HG03280 (cell line): Measurements from ENCODE around the gene UTS2R.
"Not testable (repeated sequence)": the region's sequence is repeated elsewhere in the genome, so short reads cannot be mapped to it uniquely, and the experiment has no call there.

Experiments
- ATAC-seq: cut with Tn5 transposase; IDR thresholded peaks from one replicate; pipeline ENCODE4 v1.9.1; 2021; ENCODE audit warnings: mild to moderate bottlenecking, moderate library complexity; ENCODE audit not compliant: unreplicated experiment

The UTS2R gene

DNA sequence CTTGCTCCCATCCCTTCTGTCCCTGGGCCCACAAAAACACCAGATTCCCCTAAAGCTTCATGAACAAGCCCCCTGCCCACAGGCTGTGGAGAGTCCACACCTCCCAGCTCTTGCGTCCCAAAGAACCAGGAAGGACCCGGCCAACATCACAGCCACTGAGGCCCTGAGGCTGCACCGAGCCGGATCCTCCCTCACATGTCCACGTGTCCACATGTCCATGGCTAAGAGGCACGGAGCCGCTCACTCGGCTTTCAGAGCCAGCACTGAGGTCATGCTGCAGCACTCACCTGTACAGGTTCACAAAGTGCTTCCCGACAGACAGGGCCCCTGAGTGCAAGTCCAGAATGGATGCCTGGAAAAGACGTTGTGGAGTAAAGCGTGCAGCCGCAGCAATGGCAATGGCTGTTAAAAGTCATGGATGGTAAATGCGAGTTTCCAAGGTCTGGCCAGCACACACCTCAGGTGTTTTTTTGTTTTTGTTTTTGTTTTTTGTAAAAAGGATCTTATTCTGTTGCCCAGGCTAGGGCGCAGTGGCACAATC lies 34.6 kb downstream of the UTS2R start:
- no peak for ATAC-seq

DNA sequence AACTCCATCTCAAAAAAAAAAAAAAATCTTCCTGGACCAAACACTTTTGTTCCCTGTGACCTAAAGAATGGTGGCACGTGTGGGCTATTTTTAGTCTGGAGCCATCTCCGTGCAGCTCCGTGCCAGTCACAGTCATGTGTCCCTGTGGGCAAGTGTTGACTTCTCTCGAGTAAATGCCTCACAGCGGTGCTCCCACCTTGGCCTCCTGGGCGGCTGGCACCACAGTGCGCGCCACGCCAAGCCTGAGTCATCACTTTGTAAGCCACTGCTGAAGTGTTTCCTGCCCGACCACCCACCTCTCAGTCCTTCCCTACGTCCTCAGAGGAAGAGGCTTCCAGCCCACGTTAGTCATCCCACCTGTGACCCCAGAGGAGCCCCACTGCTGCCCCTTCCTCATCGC lies 35.7 kb downstream of the UTS2R start:
- no peak for ATAC-seq

DNA sequence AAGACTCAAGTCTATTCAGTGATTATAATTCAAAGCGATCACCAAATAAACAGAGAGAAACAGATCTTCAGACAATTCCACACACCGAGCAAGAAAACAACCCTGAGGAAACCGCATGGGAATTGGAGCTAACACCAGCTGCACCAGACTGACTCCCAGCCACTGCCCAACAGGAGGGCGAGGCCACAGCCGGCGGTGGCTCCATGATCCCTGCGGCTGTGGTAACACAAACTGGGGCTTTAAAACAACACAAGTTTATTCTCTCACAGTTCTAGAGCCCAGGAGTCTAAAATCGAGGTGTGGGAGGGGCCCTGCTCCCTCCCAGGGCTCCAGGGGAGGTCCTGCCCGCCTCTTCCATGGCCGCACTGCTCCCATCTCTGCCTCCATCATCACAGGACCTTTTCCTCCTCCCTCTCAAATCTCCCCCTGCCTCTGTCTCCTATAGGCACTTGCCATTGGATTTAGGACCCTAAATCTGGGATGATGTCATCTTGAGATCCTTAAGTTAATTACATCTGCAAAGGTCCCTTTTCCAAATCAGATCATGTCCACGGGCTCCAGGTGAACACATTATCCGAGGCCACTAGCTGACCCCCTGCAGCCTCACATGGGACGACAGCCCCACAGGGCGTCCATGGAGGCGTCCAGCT lies 36.8 kb downstream of the UTS2R start:
- ATAC-seq = no peak

DNA sequence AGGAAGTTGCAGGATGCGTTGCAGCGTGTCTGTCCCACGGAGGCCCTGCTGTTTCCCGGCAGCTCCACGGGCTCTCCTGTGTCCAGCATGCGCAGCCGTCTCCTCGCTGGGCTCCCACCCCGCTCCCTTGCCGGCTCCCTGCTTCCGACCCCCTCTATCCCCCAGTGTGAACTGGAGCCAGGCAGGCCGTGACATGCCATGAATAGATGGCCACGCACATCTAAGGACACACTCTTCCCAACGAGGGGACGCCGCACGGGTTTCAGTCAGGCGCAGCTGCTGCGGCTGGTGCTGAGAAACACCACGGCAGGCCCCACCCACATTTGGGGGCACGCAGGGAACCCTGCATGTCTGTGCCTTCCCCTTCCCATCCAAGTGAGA lies 37.4 kb downstream of the UTS2R start:
- no peak for ATAC-seq

DNA sequence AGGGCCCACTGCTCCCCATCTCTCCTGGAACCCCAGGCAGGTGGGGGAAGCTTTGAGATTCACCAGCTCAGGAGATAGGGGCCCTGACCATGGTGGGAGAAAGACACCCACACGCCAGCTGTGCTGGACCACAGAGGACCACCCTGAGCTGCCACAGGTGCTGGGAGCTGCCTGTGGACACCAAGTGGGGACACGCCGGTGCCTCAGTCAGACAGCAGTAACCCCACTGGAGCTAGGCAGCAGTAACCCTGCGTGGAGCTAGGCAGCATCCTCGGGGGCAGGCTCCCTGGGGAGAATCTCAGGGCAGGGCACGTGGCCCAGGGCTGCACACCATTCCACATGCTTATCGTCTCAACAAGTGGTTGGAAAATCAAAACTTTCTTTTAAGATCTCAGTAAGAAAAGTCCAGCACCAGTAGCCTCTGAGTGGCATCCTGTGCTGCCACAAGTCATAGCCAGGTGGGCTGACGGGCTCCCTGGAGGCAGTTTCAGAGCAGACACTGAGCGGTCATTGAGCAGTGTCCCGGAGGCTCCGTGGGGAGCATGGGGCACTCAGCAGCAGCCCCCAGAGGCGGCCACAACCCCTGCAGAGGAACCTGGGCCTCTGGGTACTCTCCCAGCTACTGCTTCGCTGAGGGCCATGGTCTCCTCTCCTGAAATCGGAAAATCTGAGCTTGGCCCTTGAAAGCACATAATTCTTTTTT lies 38.6 kb downstream of the UTS2R start:
- no peak for ATAC-seq

DNA sequence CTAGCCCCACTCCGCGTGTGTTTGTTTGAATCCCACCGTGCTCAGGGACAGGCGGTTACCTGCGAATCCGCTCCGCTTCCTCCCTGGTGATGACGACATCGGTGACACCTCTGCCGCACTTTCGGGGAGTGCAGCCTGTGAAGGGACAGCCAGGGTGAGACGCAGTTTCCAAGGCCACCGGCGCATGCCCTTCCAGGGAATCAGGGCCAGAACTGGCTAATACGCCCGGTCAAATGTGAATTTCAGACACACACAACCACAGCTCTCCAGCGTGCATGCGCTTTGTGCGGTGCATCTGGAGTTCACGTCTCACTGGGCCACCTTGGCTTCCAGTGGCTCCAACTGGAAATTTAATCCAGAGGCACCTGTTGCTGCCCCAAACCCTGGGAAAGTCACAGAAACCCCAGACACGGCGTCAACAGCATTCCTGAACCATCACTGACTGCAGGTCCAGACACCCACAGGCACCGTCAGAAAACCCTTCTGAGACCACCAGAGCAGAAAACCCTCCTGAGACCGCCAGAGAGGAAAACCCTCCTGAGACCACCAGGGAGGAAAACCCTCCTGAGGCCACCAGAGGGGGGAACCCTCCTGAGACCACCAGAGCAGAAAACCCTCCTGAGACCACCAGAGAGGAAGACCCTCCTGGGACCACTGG lies 40.0 kb downstream of the UTS2R start:
- no peak for ATAC-seq

DNA sequence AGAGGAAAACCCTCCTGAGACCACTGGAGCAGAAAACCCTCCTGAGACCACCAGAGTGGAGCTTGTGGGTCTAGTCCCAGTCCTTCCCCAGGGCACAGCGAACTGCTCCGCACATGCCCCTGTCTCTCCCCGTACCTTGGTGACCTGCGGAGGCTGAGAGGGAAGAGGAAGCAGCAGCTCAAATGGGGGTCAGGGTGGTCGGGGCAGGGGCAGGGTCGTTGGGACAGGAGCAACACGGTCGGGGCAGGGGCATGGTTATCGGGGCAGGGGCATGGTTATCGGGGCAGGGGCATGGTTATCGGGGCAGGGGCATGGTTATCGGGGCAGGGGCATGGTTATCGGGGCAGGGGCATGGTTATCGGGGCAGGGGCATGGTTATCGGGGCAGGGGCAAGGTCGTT lies 40.5 kb downstream of the UTS2R start:
- not testable (repeated sequence) for ATAC-seq

DNA sequence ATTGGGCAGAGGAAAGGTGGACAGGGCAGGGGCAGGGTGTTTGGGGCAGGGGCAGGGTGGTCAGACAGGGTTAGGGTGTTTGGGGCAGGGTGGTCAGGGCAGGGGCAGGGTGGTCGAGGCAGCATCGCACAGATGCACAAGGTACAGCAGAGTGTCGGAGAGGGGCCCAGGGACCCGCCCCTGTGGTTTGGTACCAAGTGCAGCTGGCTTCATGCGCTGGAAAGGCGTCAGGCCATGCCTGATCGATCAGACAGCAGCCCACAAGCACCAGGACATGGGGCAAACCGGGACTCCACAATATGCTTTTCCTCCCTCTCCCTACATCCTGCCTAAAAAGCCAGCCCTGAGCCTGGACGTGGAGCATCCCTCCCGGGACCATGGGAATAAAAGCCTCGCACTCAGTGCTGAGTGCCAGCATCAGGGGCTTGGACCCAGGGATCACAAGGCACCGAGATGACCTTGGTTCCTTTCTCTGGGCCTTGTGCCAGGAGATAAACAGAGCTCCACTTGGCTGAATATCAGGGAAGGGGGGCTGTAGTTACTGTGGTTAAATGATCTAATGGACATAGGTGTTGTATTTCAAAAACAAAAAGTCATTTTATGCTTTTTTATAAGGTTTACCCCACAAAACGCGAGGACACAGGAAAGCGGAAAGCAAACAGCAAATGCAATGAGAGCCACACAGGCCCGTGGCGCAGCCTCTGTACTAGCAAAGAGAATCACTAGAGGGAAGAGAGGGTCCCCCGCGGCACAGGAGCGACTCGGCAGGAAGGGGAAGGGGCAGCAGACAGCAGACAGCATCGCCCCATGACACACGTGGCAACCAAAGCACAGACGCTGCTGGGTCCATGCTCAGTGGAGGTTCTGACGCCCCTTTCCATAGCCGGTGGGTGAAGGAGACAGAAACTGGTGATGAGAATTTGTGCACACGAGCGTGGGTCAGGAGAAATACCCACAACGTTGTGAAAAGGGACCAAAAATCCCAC lies 41.3 kb downstream of the UTS2R start:
- ATAC-seq = no peak

DNA sequence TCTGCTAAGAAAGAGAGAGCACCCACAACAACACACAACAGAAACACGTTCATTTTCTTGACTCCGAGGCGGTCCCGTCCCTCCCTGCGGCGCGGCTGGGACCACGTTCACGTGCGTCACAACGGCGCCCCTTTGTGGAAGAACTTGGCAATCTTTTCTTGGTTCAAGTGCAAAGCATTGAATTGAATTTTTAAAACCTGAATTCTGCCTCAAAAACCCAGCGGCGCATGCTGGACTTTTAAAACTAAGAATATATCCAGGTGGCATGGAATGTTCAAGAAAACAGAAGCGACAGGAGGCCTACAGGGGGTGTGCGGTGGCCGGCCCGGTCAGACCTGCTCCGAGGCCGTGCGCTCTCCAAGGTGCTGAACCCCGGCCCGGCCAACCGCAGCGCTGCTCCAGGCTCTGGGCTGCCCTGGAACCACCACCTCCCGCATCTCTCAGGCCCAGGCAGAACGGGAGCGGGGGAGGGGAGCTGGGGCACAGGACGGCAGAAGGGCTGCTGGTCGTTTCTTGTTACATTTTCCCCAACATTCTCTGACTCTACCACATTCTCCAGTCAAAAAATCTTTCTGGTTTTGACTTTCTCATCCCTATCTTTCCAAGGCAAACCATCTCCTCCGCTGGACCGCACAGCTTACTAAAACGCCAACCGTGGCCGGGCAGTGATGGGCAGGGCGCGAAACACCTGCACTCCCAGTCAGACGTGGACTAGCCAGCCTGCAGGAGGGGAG lies 43.1 kb downstream of the UTS2R start:
- no peak for ATAC-seq

DNA sequence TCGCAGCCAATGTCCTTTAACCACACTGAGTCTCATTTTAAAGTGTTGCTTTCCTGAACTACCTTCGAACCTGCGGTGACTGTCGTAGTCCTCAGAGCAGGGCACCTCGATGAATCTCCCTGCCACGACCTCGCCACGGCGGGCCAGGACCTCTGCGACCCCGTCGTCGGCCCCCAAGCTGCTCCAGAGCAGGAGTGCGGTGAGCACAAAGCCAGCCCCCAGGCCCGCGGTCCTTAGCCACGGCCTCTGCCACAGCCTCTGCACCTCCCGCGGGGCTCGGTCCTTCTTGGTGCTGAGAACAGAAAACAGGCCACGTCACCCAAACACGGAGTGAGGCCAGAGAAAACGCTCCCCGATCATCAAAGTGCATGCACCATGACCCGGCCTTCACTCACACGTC lies 43.8 kb downstream of the UTS2R start:
- no peak for ATAC-seq

DNA sequence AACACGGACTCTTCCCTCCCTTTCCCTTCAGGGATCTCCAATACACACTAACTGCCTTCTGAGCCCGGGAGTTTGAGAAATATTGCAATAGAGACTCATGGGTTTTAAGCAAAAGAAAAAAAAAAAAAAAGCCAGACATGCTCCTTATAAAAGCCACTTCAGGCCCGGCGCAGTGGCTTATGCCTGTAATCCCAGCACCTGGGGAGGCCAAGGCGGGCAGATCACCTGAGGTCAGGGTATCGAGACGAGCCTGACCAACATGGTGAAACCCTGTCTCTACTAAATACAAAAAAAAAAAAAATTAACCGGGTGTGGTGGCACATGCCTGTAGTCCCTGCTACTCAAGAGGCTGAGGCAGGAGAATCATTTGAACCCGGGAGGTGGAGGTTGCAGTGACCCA lies 44.2 kb downstream of the UTS2R start:
- ATAC-seq = no peak

DNA sequence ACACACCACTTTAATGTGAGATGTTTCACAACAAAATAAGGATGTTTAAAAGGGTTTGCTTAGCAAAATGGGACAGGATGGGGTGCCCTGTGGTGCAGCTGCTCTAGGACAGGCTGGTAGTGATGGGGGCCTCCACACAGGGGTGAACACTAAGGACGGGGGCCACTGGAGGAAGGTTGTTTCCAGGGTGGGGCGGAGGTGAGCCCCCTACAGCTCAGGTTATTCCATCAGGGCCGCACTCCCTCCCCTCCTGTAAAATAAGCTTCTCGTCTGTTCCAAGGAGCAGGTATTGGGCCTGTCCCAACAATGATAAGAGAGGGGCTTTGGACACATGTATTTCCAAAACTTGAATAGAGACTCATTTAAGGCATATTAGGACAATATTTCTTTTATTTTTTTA lies 44.7 kb downstream of the UTS2R start:
- ATAC-seq = no peak

DNA sequence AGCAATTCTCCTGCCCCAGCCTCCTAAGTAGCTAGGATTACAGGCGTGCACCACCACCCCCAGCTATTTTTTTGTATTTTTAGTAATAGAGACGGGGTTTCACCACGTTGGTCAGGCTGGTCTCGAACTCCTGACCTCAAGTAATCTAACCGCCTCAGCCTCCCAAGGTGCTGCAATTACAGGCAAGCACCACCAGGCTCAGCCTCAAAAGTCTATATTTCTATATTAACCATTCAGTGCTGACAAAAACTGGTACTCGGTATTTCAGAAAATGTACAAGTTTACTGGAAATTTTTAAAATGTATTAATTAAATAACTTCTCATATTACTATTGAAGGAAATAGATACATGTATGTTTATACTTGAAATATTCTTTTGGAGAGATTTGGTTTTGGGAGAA lies 45.2 kb downstream of the UTS2R start:
- no peak for ATAC-seq

DNA sequence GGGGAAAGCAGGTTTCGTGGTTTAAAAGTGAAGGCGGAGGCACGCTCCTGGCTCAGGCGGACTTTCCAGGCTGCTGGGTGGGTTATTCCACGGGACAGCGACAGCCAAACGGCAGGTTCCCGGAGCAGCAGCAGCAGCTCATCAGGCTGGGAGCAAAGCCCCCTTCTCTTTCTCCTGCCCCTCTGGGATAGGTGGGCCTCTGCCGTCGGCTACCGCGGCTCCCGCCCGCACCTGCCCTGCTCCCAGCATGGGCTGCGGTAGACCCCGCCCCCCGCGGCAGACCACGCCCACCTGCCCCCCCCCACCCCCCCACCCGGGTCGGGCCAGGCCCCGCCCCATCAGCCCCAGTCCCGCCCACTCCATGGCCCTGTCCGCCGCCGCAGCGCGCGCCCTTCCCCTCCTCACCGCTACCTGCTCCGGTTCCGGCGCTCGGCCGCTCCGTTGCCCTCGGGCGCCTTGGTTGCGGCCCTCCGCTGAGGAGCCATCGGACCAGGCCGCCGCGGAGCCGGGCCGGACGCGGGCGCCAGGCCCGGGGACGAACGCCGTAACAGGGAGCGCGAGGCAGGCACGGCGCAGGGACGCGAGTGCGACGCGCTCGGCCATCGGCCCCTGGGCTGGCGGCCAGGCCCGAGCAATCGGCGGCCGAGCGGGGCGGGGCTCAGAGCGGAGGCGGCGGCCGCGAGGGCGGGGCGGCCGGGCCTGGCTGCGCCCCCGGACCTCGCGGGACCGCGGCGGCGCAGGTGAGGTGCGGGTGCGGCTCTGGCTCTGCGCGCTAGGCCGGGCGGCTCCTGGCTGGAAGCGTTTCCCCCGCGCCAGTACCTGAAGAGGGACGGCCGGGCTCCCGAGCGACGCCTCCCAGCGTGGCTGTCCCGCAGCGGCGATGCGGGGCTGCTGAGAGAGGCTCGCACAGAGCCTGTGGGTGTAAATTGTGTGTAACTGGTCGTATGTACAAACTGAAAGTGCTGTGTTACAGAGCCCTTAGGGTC lies 46.7 kb downstream of the UTS2R start, which contains the start of the genes HEXD and OGFOD3:
TSS of gene HEXD (plus strand) at position 347 of the 986 bp plus-strand sequence. CDS start 1,453 bp downstream, outside the sequence.
TSS of gene OGFOD3 (minus strand) at position 586 of the 986 bp plus-strand sequence. CDS start at position 485, 101 bp downstream.
- ATAC-seq = peak; percentile 89

DNA sequence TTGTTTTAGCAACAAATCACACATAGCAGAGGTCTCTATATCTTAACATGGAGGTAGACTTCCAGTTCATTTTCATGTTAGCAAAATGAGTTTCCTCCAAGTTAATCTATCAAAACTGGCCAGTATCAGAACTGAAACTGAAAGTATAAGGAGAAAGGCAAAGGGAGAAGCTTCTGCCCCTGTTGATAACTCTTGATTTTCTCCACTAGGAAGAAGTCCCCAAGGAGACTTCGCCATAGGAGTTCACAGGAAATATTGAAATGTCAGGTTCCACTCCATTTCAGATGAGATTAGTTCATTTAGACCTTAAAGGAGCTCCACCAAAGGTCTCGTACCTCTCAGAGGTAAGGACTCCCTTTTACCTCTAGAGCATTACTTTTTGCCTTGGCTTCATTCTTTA lies 48.0 kb downstream of the UTS2R start:
- ATAC-seq = no peak

DNA sequence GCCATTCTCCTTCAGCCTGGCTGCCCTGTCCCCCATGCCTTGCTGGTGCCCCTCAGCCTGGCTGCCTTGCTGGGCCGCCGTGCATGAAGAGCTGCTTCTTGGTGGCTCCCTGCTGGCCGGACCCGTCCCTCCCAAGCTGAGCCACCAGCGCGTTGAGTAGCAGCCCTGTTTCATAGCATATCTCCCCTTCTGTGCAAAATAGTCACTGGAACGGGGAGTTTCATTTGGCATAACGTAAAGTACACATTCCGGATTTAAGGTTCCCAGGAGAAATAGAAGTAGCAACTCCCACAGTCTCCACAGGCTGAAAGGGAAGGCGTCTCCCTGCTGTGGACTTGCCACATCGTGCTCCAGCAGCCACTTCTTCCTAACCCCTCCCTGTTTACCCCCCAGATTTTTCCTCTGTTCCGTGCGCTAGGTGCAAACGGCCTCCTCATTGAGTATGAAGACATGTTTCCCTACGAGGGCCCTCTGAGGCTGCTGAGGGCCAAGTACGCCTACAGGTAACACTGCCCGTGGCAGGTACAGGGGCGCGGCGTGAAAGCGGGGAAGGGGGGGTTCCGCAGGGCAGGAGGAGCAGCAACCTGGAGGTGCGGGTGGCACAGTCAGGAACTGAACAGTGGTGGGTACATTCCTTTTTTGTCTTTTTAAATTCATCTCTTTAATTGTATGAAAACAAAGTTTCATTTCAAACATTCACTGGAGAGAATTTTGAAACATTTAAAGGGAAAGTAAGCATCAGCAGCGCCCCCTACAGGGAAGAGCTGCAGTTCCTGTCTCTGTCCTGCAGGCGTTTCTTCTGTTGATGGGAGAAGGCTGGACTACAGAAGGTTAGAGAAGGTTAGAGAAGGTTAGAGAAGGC lies 52.7 kb downstream of the UTS2R start:
- no peak for ATAC-seq

DNA sequence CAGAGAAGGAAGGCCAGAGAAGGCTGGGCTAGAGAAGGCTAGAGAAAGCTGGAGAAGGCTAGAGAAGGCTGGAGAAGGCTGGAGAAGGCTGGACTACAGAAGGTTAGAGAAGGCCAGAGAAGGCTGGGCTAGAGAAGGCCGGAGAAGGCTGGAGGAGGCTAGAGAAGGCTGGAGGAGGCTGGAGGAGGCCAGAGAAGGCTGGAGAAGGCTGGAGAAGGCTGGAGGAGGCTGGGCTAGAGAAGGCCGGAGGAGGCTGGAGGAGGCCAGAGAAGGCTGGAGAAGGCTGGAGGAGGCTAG lies 53.2 kb downstream of the UTS2R start:
- no peak for ATAC-seq
